Omental fat pad (tissue), 4 donors: Measurements from ENCODE around the gene DPCD. TPM values are rescaled to one million over a fixed set of nuclear protein-coding genes. Genes with fewer than 3 reads are reported as not detected.

Experiments
- ATAC-seq: fragments of 150-250 bp; one replicate; pipeline ENCODE4 v1.9.1; 2016; ENCODE audit warnings: mild to moderate bottlenecking, moderate library complexity; ENCODE audit not compliant: low FRiP score
- DNase-seq: peaks from one replicate; pipeline ENCODE4 v3.0.0-alpha.2; 2019; ENCODE audit warnings: low spot score
- total RNA-seq, 4 donors: library from RNA; depleted of rRNA; stranded (reverse); fragments of >200 nt; gene quantifications; one replicate each; pipeline ENCODE4 v1.1.0, GENCODE V29; 2016
- TF ChIP-seq, protein P1 (sequence below), 3 donors: fragments of 450-650 bp; IDR thresholded peaks; one replicate each; pipeline ENCODE4 v1.5.1; 2016 to 2017; ENCODE audit warnings: antibody characterized with exemption in 3 of 3, mild to moderate bottlenecking in 3 of 3, moderate library complexity in 2 of 3

DPCD gene
- 10 to 100 TPM in 3 of 4 donors, 1 to 10 TPM in 1; 9.8 to 16.9 (median 13.0) TPM for total RNA-seq

DNA sequence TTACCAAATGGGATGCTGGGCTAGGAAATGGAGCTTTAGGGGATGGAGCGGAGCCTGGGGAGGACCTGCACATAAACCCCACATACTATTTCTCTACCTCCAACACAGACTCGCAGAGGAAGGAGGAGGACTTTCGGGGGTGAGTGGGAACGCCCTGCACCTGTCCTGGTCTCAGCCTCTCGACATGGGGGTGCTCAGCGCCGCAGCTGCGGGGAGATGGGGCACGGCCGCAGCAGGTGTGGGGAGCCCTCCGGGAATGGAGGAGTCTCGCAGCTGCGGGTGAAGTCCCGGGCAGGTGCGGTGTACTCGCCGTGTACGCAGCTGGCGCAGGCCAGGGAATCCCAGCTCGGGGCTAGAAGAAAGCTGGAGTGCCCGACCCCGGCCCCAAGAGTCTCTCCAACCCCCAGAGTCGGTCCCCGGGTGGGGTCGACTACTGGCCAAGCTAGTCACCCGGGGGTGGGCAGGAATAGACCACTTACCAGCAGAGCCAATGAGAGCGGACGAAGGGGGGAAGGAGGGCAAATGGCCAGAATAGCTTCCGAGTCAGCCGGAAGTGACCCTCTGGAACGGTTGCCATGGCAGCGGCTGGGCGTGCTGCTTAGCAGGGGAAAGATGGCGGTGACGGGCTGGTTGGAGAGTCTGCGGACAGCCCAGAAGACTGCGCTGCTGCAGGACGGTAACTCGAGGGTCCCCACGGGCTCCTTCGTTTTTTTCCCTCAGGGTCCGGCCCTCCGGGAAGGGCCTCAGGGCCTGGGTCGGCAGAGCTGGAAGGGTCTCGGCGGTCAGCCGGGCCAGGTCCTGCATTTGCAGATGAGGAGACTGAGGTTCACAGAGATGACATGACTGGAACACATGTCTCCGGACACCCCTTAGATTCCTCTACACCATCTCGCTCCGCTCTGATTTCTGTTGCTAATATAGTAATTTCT lies at the start of gene DPCD, which contains the start of gene POLL:
DPCD (plus strand) TSS at position 597 of the 929 bp plus-strand sequence; CDS start at position 613, 16 bp downstream.
POLL (minus strand) TSS at position 533 of the 929 bp plus-strand sequence. CDS start 897 bp downstream, outside the sequence.
- ATAC-seq: peak; percentile 96
- TF ChIP-seq, protein P1, sequence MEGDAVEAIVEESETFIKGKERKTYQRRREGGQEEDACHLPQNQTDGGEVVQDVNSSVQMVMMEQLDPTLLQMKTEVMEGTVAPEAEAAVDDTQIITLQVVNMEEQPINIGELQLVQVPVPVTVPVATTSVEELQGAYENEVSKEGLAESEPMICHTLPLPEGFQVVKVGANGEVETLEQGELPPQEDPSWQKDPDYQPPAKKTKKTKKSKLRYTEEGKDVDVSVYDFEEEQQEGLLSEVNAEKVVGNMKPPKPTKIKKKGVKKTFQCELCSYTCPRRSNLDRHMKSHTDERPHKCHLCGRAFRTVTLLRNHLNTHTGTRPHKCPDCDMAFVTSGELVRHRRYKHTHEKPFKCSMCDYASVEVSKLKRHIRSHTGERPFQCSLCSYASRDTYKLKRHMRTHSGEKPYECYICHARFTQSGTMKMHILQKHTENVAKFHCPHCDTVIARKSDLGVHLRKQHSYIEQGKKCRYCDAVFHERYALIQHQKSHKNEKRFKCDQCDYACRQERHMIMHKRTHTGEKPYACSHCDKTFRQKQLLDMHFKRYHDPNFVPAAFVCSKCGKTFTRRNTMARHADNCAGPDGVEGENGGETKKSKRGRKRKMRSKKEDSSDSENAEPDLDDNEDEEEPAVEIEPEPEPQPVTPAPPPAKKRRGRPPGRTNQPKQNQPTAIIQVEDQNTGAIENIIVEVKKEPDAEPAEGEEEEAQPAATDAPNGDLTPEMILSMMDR (IDR thresholded peaks at IDR 0.05): no peak

DNA sequence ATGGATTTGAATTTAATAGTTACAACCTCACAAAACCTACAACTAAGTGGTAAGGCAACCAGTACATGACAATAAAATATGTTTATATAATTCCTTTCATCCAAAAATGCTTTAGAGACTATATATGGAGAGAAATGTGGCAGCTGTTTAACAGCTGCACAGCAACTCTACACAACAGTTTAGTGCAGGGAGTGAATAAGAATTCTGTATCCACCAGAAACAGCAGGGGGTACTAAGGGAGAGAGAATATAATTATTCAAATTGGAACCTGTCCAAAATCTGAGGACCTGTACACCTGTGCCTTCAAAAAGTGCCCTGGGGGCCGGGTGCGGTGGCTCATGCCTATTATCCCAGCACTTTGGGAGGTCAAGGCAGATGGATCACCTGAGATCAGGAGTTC lies 49.7 kb upstream of the DPCD start:
- ATAC-seq: no peak
- TF ChIP-seq, protein P1 (IDR thresholded peaks at IDR 0.05): no peak
- DNase-seq: no peak

More for the DNA sequence above, at the start of gene DPCD, which contains the start of gene POLL:
- DNase-seq: peak; percentile 98

DNA sequence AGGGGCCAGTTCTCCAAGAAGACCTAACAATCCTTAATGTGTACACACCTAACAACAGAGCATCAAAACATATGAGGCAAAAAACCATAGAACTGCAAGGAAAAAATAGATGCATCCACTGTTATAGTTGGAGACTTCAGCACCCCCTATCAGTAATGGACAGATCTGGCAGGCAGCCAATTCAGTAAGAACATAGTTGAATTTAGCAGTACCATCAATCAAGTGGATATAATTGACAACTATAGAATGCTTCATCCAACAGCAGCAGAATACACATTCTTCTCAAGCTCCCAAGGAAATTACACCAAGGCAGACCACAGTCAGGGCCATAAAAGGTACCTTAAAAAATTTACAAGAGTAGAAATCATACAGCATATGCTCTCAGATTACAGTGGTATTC lies 42.2 kb upstream of the DPCD start:
- no peak for ATAC-seq
- TF ChIP-seq, protein P1 (IDR thresholded peaks at IDR 0.05): no peak
- no peak for DNase-seq

DNA sequence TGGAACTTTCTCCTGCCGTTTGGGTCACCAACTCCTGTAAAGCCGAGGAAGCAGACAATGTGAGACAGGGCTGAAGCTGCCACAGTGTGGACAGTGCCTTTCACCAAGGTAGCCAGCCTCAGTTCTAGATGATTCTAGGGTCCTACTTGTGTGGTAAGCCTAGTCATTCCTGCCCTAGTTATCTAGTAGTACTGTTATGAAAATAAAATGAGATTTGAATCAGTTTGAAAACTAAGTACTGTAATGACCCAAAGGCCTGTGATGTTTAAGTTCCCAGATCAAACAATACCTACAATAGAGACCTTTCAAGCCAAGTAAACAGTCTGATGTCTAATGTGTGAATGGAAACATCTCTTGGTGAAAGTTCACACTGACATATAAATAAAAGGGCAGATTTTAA lies 37.2 kb upstream of the DPCD start:
- TF ChIP-seq, protein P1 (IDR thresholded peaks at IDR 0.05): no peak
- ATAC-seq: no peak
- DNase-seq: no peak

DNA sequence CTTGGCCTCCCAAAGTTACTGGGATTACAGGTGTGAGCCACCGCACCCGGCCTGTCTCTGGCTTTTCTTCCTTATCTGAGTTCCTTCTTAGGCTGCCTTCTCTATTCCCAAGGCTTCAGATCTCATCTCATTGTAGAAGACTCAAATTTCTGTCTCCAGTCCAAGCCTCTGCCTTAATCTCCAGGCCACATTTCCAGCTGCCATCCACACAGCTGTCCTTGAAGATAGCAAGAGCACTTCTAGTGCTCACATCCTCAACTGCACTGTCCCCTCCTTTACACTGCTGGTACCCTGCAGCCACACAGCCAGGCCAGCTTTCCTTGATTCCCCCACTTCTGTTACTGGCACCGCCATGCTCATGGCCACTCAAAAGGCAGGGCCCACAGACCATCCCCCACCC lies 35.7 kb upstream of the DPCD start:
- DNase-seq (no peak), ATAC-seq (no peak)
- TF ChIP-seq, protein P1 (IDR thresholded peaks at IDR 0.05): no peak

DNA sequence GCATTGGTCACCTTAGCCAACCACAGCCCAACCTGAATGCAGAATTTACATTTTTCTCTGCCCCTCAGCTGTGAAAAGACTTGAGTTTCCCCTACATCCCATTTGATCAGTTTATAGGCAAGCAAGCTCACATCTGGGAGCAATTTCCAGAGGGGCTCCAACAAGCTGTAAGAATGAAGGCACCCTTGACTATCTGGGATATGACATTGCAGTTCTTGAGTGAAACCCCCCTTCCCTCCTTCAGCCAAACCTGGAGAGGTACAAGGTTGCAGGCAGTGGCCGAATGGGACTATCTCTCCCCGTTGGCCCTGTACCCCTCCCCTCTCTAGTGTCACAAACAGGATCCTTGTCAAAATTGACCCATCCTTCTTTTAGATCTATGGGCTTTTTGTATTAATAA lies 30.6 kb upstream of the DPCD start:
- DNase-seq: no peak
- no peak for ATAC-seq
- TF ChIP-seq, protein P1 (IDR thresholded peaks at IDR 0.05): no peak
